Activated CD4-positive, alpha-beta memory T cell treated with anti-CD3 and anti-CD28 coated beads for 36 hours (primary cell): ENCODE results near the gene MAP3K5. TPM values are rescaled to one million over a fixed set of nuclear protein-coding genes. Genes with fewer than 3 reads are reported as not detected.

Source experiments
- CTCF ChIA-PET: fragments of 350-600 bp; sonication (Branson Sonifier 250); formaldehyde crosslinking; loops from one replicate; lab custom pipeline; 2021; ENCODE audit warnings: antibody characterized with exemption, inconsistent platforms; lab: Charles Lee
- POLR2A ChIA-PET: fragments of 350-600 bp; sonication (Branson Sonifier 250); formaldehyde crosslinking; loops from one replicate; lab custom pipeline; 2021; ENCODE audit warnings: antibody characterized with exemption; lab: Charles Lee
- DNase-seq: peaks from one replicate; pipeline ENCODE4 v3.0.0-alpha.2; 2020
- H3K27ac Mint-ChIP-seq: one replicate; pipeline ENCODE4 v1.8.0; 2021; ENCODE audit warnings: mixed read lengths
- H3K27me3 Mint-ChIP-seq: one replicate; pipeline ENCODE4 v1.8.0; 2021; ENCODE audit warnings: mixed read lengths
- H3K36me3 Mint-ChIP-seq: one replicate; pipeline ENCODE4 v1.8.0; 2021; ENCODE audit warnings: mixed read lengths
- H3K4me1 Mint-ChIP-seq: one replicate; pipeline ENCODE4 v1.8.0; 2021; ENCODE audit warnings: low read depth, mixed read lengths
- H3K4me3 Mint-ChIP-seq: one replicate; pipeline ENCODE4 v1.8.0; 2021; ENCODE audit warnings: mild to moderate bottlenecking, mixed read lengths
- H3K9me3 Mint-ChIP-seq: one replicate; pipeline ENCODE4 v1.8.0; 2021; ENCODE audit warnings: mixed read lengths
- intact Hi-C: fragments of 100-400 bp; cut with micrococcal nuclease; formaldehyde crosslinking; loops from one replicate; pipeline ENCODE4 v1.15.1; 2023
- total RNA-seq, 2 experiments: library from RNA; stranded (reverse); gene quantifications; one replicate each; pipeline ENCODE4 v1.2.3, GENCODE V29; 2021

The MAP3K5 gene
- total RNA-seq, 2 experiments from 2014 or later: 13.2 to 13.8 TPM

DNA sequence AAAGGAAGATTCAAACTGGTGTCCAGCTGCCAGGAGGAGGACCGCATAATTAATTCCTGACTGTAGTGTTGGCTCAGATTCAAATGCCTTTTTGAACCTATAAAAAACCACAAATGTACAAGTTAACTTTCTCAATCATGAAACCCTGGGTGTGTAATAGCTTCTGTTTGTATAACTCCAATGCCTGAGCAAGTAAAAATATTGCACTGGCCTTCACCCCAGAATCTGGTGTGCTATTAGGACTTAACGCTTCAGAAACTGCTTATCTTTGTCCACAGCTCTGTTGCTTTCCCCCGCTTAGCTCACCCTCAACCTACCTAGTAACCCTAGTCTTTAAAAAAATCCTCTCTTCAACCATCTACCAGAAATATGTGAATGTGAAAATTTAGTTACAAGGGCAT is 123.0 kb downstream of the MAP3K5 start:
- intact Hi-C loops: no loop called here
- Mint-ChIP-seq H3K27me3 (no peaks in the 10 kb centered on the region), H3K9me3 (peaks cover 4% of the 10 kb centered on the region), H3K36me3 (peaks cover 17% of the 10 kb centered on the region), H3K27ac (no peak overlapping the region), H3K4me1 (peaks cover 2% of the 10 kb centered on the region), H3K4me3 (no peak overlapping the region)
- POLR2A ChIA-PET: no interaction called here
- no peak for DNase-seq
- CTCF ChIA-PET: interaction anchor here (1.6 to 2.8 kb wide), 2 partner anchors 26 to 85 kb away, joined by 4 to 16 read pairs; no protein-coding TSS in a partner anchor

DNA sequence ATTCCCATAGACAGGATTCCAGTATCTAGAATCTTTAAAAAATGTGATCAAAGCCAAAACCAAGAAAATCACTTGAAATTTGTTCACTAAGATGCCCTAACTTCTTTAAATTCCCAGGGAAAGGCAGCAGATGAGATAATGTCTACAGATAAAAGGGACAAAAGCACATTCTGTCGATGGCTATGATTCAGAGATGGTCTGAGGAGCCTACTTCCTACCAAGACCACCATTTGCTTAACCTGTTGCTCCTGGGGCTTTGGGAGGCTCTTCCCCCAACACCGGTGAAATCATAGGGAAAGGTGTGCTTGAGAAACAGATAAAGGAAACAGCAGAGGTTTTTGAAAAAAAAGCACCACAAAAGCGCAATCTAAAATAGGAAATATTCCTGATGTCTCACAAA is 123.7 kb downstream of the MAP3K5 start:
- CTCF ChIA-PET: interaction anchor here (1.6 to 4.8 kb wide), 3 partner anchors 25 to 124 kb away, joined by 4 to 22 read pairs (median 16); partner anchors contain the start of gene MAP3K5
- POLR2A ChIA-PET: no interaction called here
- intact Hi-C loops: no loop called here
- Mint-ChIP-seq H3K9me3 (peaks cover 2% of the 10 kb centered on the region), H3K36me3 (peaks cover 14% of the 10 kb centered on the region), H3K27ac (no peak overlapping the region), H3K4me1 (peaks cover 2% of the 10 kb centered on the region), H3K27me3 (no peaks in the 10 kb centered on the region), H3K4me3 (no peak overlapping the region)
- DNase-seq: no peak

DNA sequence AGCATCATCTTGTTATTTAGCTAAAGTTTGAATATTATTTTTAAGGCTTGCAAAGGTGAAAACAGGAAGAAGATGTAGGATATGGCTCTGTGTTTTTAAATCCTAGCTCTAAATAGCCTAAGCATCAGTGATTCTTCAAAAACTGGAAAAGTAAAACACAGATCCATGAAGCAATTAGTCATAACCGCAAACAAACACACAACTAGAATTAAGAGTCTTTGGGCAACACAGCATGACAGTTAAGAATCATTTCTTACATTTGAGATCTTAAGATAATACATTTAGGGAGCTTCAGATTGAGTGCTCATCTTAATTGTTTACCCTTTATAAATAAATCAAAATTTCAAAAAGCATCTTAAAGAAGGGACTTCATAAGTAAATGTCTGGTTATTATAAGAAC is 126.2 kb downstream of the MAP3K5 start:
- no peak for DNase-seq
- Mint-ChIP-seq H3K9me3 (no peaks in the 10 kb centered on the region), H3K4me3 (no peak overlapping the region), H3K27ac (no peak overlapping the region), H3K4me1 (no peaks in the 10 kb centered on the region), H3K27me3 (no peaks in the 10 kb centered on the region), H3K36me3 (peaks cover 8% of the 10 kb centered on the region)
- ChIA-PET POLR2A (no interaction called here), CTCF (interaction anchor here (0.7 to 4.8 kb wide), 2 partner anchors 22 to 126 kb away, joined by 3 to 22 read pairs; partner anchors contain the start of gene MAP3K5)
- intact Hi-C loops: no loop called here

DNA sequence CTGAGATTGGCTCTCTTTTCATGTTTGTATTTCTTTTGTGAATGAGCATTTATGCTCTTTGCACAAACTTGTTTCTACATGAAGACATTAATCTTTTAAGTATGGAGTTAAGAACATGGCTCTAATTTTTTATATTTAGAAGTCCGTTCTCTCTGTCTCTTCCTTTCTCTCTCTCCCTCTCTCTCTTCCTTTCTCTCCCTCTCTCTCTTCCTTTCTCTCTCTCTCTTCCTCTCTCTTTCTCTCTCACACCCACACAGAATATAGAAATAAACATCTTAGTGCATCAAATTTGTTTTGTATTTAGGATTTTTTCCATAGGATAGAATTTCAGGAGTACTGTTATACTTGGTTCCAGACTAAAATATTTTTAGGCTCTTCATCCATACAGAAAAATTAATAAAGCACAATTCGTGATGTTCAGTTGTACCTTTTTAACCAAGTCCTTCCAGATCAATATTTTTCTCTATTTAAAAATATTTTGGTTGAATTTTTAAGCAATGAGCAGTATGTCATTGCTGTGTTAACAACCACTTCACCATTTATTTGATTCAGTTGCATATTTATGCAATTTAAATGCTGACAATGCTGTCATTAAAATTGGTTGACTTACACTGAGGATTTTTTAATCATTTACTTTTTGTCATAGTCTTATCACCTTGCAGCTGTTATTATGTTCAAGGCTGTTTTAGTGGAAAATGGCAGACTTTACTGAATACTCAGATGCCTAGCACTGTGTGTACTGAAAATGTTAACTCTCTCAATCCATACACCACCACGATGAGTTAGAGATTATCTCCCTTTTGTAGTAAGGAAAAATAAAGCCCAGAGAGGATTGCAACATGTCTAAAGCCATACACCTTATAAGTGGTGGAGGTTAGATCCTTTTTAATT is 129.7 kb downstream of the MAP3K5 start:
- no peaks in the 10 kb centered on the region for H3K9me3 Mint-ChIP-seq
- no peaks in the 10 kb centered on the region for H3K4me1 Mint-ChIP-seq

GRCh38 chr6:136660727-136661126 is 131.6 kb downstream of the MAP3K5 start:
- no peaks in the 10 kb centered on the region for H3K4me1 Mint-ChIP-seq
- H3K27me3 Mint-ChIP-seq: no peaks in the 10 kb centered on the region
- POLR2A ChIA-PET: no interaction called here
- no peak overlapping the region for H3K27ac Mint-ChIP-seq
- no peak for DNase-seq
- H3K36me3 Mint-ChIP-seq: peaks cover 5% of the 10 kb centered on the region
- CTCF ChIA-PET: interaction anchor here (0.6 to 1.0 kb wide), 2 partner anchors 52 to 131 kb away, joined by 3 read pairs; partner anchors contain the start of gene MAP3K5
- intact Hi-C loops: no loop called here
- H3K9me3 Mint-ChIP-seq: no peaks in the 10 kb centered on the region
- no peak overlapping the region for H3K4me3 Mint-ChIP-seq

More for the DNA sequence above, 129.7 kb downstream of the MAP3K5 start:
- Mint-ChIP-seq H3K27ac (no peak overlapping the region), H3K27me3 (no peaks in the 10 kb centered on the region), H3K36me3 (peaks cover 4% of the 10 kb centered on the region), H3K4me3 (no peak overlapping the region)
- intact Hi-C loops: no loop called here
- ChIA-PET POLR2A (no interaction called here), CTCF (no interaction called here)
- no peak for DNase-seq

DNA sequence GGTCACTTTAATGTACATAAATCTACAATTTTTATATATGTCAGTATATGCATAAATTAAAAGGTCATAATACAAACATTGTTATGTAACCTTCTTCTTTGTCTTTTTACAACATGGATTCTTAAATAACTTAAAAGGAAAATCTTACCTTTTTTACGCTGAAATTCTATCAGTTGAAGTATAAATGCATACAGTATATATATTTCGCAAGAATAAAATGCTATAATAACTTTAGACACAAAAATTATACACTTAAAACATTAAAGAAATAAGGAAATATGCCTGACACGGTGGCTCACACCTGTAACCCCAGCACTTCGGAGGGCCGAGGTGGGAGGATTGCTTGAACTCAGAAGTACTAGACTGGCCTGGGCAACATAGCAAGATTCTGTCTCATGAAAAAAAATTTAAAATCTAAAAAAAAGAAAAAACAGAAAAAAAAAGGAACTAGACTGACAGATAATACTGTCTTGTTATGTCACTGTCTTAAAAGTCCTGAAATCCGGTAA is 132.2 kb downstream of the MAP3K5 start:
- Mint-ChIP-seq H3K36me3 (peaks cover 5% of the 10 kb centered on the region), H3K4me1 (no peaks in the 10 kb centered on the region), H3K27me3 (no peaks in the 10 kb centered on the region), H3K4me3 (no peak overlapping the region), H3K9me3 (no peaks in the 10 kb centered on the region), H3K27ac (no peak overlapping the region)
- ChIA-PET POLR2A (no interaction called here), CTCF (interaction anchor here (0.6 to 1.0 kb wide), 2 partner anchors 51 to 132 kb away, joined by 3 read pairs; partner anchors contain the start of gene MAP3K5)
- intact Hi-C loops: no loop called here
- no peak for DNase-seq

GRCh38 chr6:136658711-136659110 is 133.6 kb downstream of the MAP3K5 start:
- POLR2A ChIA-PET: no interaction called here
- CTCF ChIA-PET: interaction anchor here (1.3 to 1.6 kb wide), 2 partner anchors 14 to 134 kb away, joined by 9 read pairs; partner anchors contain the start of gene MAP3K5
- intact Hi-C loops: no loop called here
- no peak for DNase-seq
- H3K4me1 Mint-ChIP-seq: no peaks in the 10 kb centered on the region
- peaks cover 5% of the 10 kb centered on the region for H3K36me3 Mint-ChIP-seq
- no peak overlapping the region for H3K27ac Mint-ChIP-seq
- H3K4me3 Mint-ChIP-seq: no peak overlapping the region
- H3K27me3 Mint-ChIP-seq: no peaks in the 10 kb centered on the region
- H3K9me3 Mint-ChIP-seq: no peaks in the 10 kb centered on the region

DNA sequence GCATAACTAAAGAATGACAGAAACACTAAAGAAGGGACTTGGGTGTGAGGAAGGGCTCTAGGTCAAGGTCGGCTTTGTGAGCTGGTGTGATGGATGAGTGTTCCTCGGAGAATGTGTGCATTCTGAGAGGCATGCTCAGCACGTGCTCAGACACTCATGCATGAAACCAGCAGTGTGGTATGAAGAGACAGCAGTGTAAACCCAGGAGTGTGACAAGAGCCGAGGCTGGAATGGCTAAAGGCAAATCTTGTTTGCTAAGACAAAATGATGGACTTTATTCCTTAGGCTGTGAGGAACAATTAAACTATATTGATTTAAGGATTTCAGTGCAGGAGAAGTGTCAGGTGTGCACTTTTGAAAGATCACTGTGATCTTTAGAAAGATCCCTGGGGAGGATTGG is 134.6 kb downstream of the MAP3K5 start:
- H3K36me3 Mint-ChIP-seq: peaks cover 5% of the 10 kb centered on the region
- H3K27ac Mint-ChIP-seq: no peak overlapping the region
- CTCF ChIA-PET: interaction anchor here (1.8 kb wide), 1 partner anchor 13 kb away, joined by 5 read pairs; no protein-coding TSS in a partner anchor

GRCh38 chr6:136656121-136656520 is 136.2 kb downstream of the MAP3K5 start:
- ChIA-PET POLR2A (no interaction called here), CTCF (interaction anchor here (1.7 to 1.8 kb wide), 2 partner anchors 11 to 136 kb away, joined by 5 to 7 read pairs; partner anchors contain the start of gene MAP3K5)
- H3K4me1 Mint-ChIP-seq: no peaks in the 10 kb centered on the region
- no peak overlapping the region for H3K4me3 Mint-ChIP-seq
- H3K9me3 Mint-ChIP-seq: no peaks in the 10 kb centered on the region
- H3K27me3 Mint-ChIP-seq: no peaks in the 10 kb centered on the region
- DNase-seq: no peak
- intact Hi-C loops: no loop called here
- peaks cover 5% of the 10 kb centered on the region for H3K36me3 Mint-ChIP-seq
- H3K27ac Mint-ChIP-seq: no peak overlapping the region

More for the DNA sequence above, 134.6 kb downstream of the MAP3K5 start:
- no peaks in the 10 kb centered on the region for H3K9me3 Mint-ChIP-seq
- no peaks in the 10 kb centered on the region for H3K4me1 Mint-ChIP-seq
- H3K27me3 Mint-ChIP-seq: no peaks in the 10 kb centered on the region
- no peak overlapping the region for H3K4me3 Mint-ChIP-seq
- POLR2A ChIA-PET: no interaction called here
- no peak for DNase-seq
- intact Hi-C loops: no loop called here

DNA sequence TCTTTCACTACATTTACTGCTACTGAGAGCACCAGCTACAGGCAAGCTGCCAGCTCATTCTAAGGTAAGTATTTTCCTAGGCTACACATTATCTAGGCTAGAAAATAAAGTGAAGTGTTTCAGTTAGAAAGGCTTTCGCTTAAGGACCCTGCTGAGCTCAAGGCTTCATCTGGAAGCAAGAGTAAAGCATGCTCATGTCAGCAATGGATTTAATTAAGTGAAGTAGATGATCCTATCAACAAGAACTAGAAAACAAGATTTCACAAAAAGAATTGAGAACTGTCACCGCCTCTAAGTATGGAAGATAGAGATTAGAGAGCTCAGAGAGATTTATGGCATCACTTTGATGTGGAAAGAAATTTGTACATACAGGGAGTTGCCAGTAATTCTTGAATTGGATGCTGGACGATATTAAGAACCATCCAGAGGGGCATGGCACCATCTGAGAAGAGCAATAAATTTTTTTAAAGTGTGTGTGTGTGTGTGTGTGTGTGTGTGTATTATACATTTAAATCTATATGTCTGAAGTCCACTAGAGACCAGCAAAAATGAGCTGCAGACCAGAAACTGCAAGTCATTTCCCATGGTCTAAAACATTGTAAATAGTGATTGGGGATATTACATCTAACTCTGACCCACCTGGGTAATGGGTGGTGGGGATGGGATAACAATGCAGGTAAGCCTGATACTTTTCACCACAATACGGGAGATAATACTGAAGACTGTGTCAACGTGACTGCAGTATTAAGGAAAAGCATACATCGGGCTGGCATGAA is 136.8 kb downstream of the MAP3K5 start:
- POLR2A ChIA-PET: no interaction called here
- intact Hi-C loops: no loop called here
- Mint-ChIP-seq H3K4me1 (no peaks in the 10 kb centered on the region), H3K27ac (no peak overlapping the region), H3K9me3 (no peaks in the 10 kb centered on the region), H3K27me3 (no peaks in the 10 kb centered on the region), H3K36me3 (peaks cover 5% of the 10 kb centered on the region), H3K4me3 (no peak overlapping the region)
- no peak for DNase-seq
- CTCF ChIA-PET: interaction anchor here (1.4 to 1.7 kb wide), 2 partner anchors 11 to 137 kb away, joined by 7 read pairs; partner anchors contain the start of gene MAP3K5

DNA sequence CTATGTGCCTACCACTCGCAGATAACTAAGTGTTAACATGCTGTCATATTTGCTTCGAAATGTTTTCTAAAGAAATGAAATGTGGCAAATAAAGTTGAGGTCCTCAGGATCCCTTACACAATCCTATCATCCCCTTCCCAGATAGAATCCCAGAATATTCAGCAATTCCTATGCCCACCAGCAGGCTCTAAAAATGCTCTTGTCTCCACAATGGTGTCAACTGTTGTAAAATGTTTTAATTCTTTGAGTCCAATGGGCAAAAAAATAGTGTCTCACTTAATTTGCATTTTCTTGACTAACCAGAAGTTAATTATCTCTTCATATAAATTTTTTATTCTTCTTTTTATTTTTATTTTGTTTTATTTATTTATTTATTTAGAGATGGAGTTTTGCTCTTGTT is 138.2 kb downstream of the MAP3K5 start:
- no peak overlapping the region for H3K4me3 Mint-ChIP-seq
- intact Hi-C loops: no loop called here
- ChIA-PET POLR2A (no interaction called here), CTCF (interaction anchor here (1.1 to 2.0 kb wide), 2 partner anchors 10 to 138 kb away, joined by 4 to 10 read pairs; partner anchors contain the start of gene MAP3K5)
- DNase-seq: no peak
- H3K36me3 Mint-ChIP-seq: peaks cover 5% of the 10 kb centered on the region
- H3K27ac Mint-ChIP-seq: no peak overlapping the region
- H3K27me3 Mint-ChIP-seq: no peaks in the 10 kb centered on the region
- no peaks in the 10 kb centered on the region for H3K4me1 Mint-ChIP-seq
- H3K9me3 Mint-ChIP-seq: no peaks in the 10 kb centered on the region
